Stimulated activated CD8-positive, alpha-beta memory T cell treated with anti-CD3 and anti-CD28 coated beads, Interleukin-7, amount 100 ng/mL, for 48 hours (primary cell): Measurements from ENCODE around the gene SFTPD.
"Not testable (repeated sequence)": the region's sequence is repeated elsewhere in the genome, so short reads cannot be mapped to it uniquely, and the experiment has no call there.

Experiments used
- DNase-seq, 2 donors: peaks; one replicate each; pipeline ENCODE4 v3.0.0-alpha.2; 2020; ENCODE audit warnings: low read depth in 1 of 2; ENCODE audit errors: extremely low read depth in 1 of 2

SFTPD gene

GRCh38 chr10:79948976-79949722, at the start of gene SFTPD:
TSS of gene SFTPD (minus strand) at chr10:79949105. CDS start at chr10:79946659, 2,446 bp downstream.
- DNase-seq = no peak

GRCh38 chr10:79995979-79996634, 47.2 kb upstream of the SFTPD start:
- no peak for DNase-seq

GRCh38 chr10:79994556-79994955, 45.7 kb upstream of the SFTPD start:
- no peak for DNase-seq

- not testable (repeated sequence) for DNase-seq
These were observed 39.3 kb upstream of the SFTPD start for GRCh38 chr10:79988199-79988598.

- not testable (repeated sequence) for DNase-seq
These were observed 37.8 kb upstream of the SFTPD start for GRCh38 chr10:79986661-79987060.

GRCh38 chr10:79985481-79986072, 36.7 kb upstream of the SFTPD start:
- no peak for DNase-seq

GRCh38 chr10:79984851-79985250, 35.9 kb upstream of the SFTPD start:
- peak; percentile 46 to 74 for DNase-seq

GRCh38 chr10:79983286-79983909, 34.5 kb upstream of the SFTPD start:
- DNase-seq = no peak

- no peak for DNase-seq
These were observed 34.0 kb upstream of the SFTPD start for GRCh38 chr10:79982861-79983260.

GRCh38 chr10:79982362-79982800, 33.5 kb upstream of the SFTPD start:
- no peak for DNase-seq

GRCh38 chr10:79981450-79982361, 32.8 kb upstream of the SFTPD start:
- DNase-seq = no peak

GRCh38 chr10:79980711-79981110, 31.8 kb upstream of the SFTPD start:
- DNase-seq = no peak

- no peak for DNase-seq
These were observed 31.2 kb upstream of the SFTPD start for GRCh38 chr10:79979976-79980687.

- no peak for DNase-seq
These were observed 30.5 kb upstream of the SFTPD start for GRCh38 chr10:79979310-79979975.

GRCh38 chr10:79976999-79977398, 28.1 kb upstream of the SFTPD start:
- no peak for DNase-seq

GRCh38 chr10:79970062-79970461, 21.2 kb upstream of the SFTPD start:
- DNase-seq = no peak

- DNase-seq = no peak
These were observed 999 bp downstream of the SFTPD start for GRCh38 chr10:79947787-79948424.

GRCh38 chr10:79947083-79947415, 1.9 kb downstream of the SFTPD start:
- no peak for DNase-seq
